Mesenchymal stem cell (in vitro differentiated cells and primary cell): ENCODE measurements around the gene ZBTB48.
A peak's percentile ranks its signal among the peaks of the same experiment; 100 is the strongest.

Experiments used
- DNase-seq: peaks from one replicate; pipeline ENCODE4 v3.0.0-alpha.2; 2013
- H2AFZ ChIP-seq: one replicate; pipeline ENCODE4 v1.6.1; 2013; ENCODE audit warnings: low read depth, mild to moderate bottlenecking, control low read depth, inconsistent platforms, low read length, moderate library complexity
- H2AK5ac ChIP-seq: 2 replicates; pipeline ENCODE4 v1.6.1; 2013; ENCODE audit warnings: low read length, moderate library complexity, mild to moderate bottlenecking, inconsistent platforms; ENCODE audit not compliant: severe bottlenecking
- H2BK120ac ChIP-seq: one replicate; pipeline ENCODE4 v1.6.1; 2013; ENCODE audit warnings: low read depth, mild to moderate bottlenecking, inconsistent platforms, low read length, moderate library complexity
- H2BK12ac ChIP-seq, 2 experiments: one replicate each; pipeline ENCODE4 v1.6.1; 2013; ENCODE audit warnings: inconsistent platforms in 2 of 2, low read length in 2 of 2, mild to moderate bottlenecking in 2 of 2, moderate library complexity in 2 of 2, control low read depth in 1 of 2
- H2BK15ac ChIP-seq: one replicate; pipeline ENCODE4 v1.6.1; 2013; ENCODE audit warnings: mild to moderate bottlenecking, low read depth, inconsistent platforms; ENCODE audit not compliant: poor library complexity, severe bottlenecking
- H2BK5ac ChIP-seq: 2 replicates; pipeline ENCODE4 v1.6.1; 2013; ENCODE audit warnings: low read depth, mild to moderate bottlenecking, low read length, control low read depth, inconsistent platforms; ENCODE audit not compliant: poor library complexity, severe bottlenecking
- H3K14ac ChIP-seq, 2 experiments: one replicate each; pipeline ENCODE4 v1.6.1; 2013; ENCODE audit warnings: inconsistent platforms in 2 of 2, low read length in 2 of 2, control low read depth in 1 of 2, mild to moderate bottlenecking in 1 of 2, moderate library complexity in 1 of 2
- H3K18ac ChIP-seq, 2 experiments: one replicate each; pipeline ENCODE4 v1.6.1; 2013; ENCODE audit warnings: inconsistent platforms in 2 of 2, low read length in 2 of 2, control low read depth in 1 of 2, low read depth in 1 of 2, mild to moderate bottlenecking in 1 of 2
- H3K23ac ChIP-seq, 2 experiments: one replicate each; pipeline ENCODE4 v1.6.1; 2013; ENCODE audit warnings: inconsistent platforms in 2 of 2, low read length in 2 of 2, mild to moderate bottlenecking in 2 of 2, moderate library complexity in 2 of 2, control low read depth in 1 of 2
- H3K27ac ChIP-seq: 2 replicates; pipeline ENCODE4 v1.5.1; 2013; ENCODE audit warnings: mild to moderate bottlenecking, moderate library complexity, low read length, control low read depth, inconsistent platforms; ENCODE audit not compliant: poor library complexity, severe bottlenecking
- H3K27me3 ChIP-seq, 2 experiments: 2 replicates each; pipeline versions ENCODE4 v1.6.1 to v1.7.0; 2013; ENCODE audit warnings: low read length in 2 of 2, mild to moderate bottlenecking in 2 of 2, moderate library complexity in 2 of 2, control low read depth in 1 of 2, inconsistent platforms in 1 of 2; ENCODE audit not compliant: control insufficient read depth in 1 of 2, insufficient read depth in 1 of 2
- H3K36me3 ChIP-seq, 2 experiments: 2 replicates each; pipeline versions ENCODE4 v1.6.1 to v1.7.0; 2013; ENCODE audit warnings: low read length in 2 of 2, control low read depth in 1 of 2, inconsistent platforms in 1 of 2, low read depth in 1 of 2, mild to moderate bottlenecking in 1 of 2; ENCODE audit not compliant: insufficient read depth in 2 of 2, control insufficient read depth in 1 of 2
- H3K4ac ChIP-seq, 2 experiments: one replicate each; pipeline ENCODE4 v1.6.1; 2013; ENCODE audit warnings: inconsistent platforms in 2 of 2, low read length in 2 of 2, mild to moderate bottlenecking in 2 of 2, moderate library complexity in 2 of 2, control low read depth in 1 of 2, low read depth in 1 of 2
- H3K4me1 ChIP-seq: 2 replicates; pipeline ENCODE4 v1.6.1; 2013; ENCODE audit warnings: low read depth, low read length, control low read depth; ENCODE audit not compliant: control insufficient read depth, insufficient read depth
- H3K4me2 ChIP-seq: 2 replicates; pipeline ENCODE4 v1.6.1; 2013; ENCODE audit warnings: low read length, mild to moderate bottlenecking, inconsistent platforms; ENCODE audit not compliant: poor library complexity, severe bottlenecking
- H3K4me3 ChIP-seq, 2 experiments: 2 replicates each; pipeline versions ENCODE4 v1.5.1 to v1.7.0; 2013; ENCODE audit warnings: low read length in 2 of 2, mild to moderate bottlenecking in 2 of 2, control low read depth in 1 of 2, low read depth in 1 of 2; ENCODE audit not compliant: insufficient read depth in 1 of 2
- H3K79me1 ChIP-seq: replicated peaks from 2 replicates; pipeline ENCODE4 v1.6.1; 2013; ENCODE audit warnings: mild to moderate bottlenecking, control low read depth, low read length, inconsistent platforms; ENCODE audit not compliant: poor library complexity, severe bottlenecking
- H3K9ac ChIP-seq: 2 replicates; pipeline ENCODE4 v1.7.0; 2013; ENCODE audit warnings: mild to moderate bottlenecking, low read length, moderate library complexity
- H3K9me3 ChIP-seq: 2 replicates; pipeline ENCODE4 v1.7.0; 2013; ENCODE audit warnings: mild to moderate bottlenecking, low read length; ENCODE audit not compliant: control insufficient read depth
- H4K8ac ChIP-seq: one replicate; pipeline ENCODE4 v1.6.1; 2013; ENCODE audit warnings: inconsistent platforms, mild to moderate bottlenecking, low read length, moderate library complexity
- H4K91ac ChIP-seq: one replicate; pipeline ENCODE4 v1.6.1; 2013; ENCODE audit warnings: mild to moderate bottlenecking, low read length, inconsistent platforms
- WGBS: methylation state at CpG from one replicate; pipeline ENCODE4 v1.1.7; 2013; ENCODE audit warnings: mixed read lengths; 5-methylcytosine and 5-hydroxymethylcytosine counted together

The ZBTB48 gene

DNA sequence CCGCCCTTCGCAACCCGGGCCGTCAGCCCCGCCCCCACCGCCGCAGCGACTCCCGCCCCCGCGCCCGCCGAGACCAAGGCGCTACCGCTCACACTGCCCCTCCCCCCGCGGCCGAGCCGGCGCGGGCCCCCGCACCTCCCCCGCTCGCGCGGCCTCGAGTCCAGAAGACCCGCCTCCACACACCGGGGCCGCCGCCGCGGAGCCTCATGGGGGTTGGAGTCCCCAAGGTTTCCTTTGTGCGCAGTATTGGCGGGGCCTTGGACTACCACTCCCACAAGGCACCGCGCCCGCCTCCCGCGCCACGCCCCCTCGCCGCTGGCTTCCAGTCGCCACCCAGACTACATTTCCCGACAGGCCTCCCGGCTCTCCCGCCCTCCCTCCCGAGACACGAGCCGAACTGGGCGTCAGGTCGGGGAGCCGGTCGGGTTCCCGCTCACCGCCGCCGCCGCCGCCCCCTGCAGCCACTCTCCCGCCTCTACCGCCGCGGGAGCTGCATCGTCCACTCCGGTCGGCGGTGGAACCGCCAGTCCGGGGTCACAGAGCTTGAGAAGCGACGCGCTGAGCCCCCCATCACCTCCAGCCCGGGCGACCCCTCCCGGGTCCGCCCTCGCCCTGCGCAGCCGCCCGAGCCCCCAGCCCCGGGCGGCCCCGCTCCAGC lies 33.7 kb downstream of the ZBTB48 start, which contains the start of gene PHF13:
Gene PHF13 (plus strand): TSS at position 371 of the 658 bp plus-strand sequence. CDS start 336 bp downstream, outside the sequence.
- H3K4ac ChIP-seq = peak within 1 kb of the TSS; percentile 35 to 98
- H2AFZ ChIP-seq = no peak within 1 kb of the TSS
- peaks cover 8% of the 10 kb centered on the region for H3K4me1 ChIP-seq
- DNase-seq = peak; percentile 99
- H2AK5ac ChIP-seq = no peak within 1 kb of the TSS
- peak within 1 kb of the TSS; percentile 90 for H2BK5ac ChIP-seq
- peaks cover 11 to 12% of the 10 kb centered on the region in 2 experiments for H3K36me3 ChIP-seq
- H3K27me3 ChIP-seq = no peaks in the 10 kb centered on the region
- peak within 1 kb of the TSS; percentile 75 for H4K8ac ChIP-seq
- peak within 1 kb of the TSS in 1 of 2 experiments; percentile 61 for H2BK12ac ChIP-seq
- H3K9ac ChIP-seq = peak within 1 kb of the TSS; percentile 96
- H3K4me3 ChIP-seq = peak within 1 kb of the TSS; percentile 97 to 100
- peak within 1 kb of the TSS; percentile 92 for H2BK120ac ChIP-seq
- H3K18ac ChIP-seq = peak within 1 kb of the TSS; percentile 96 to 98
- H3K14ac ChIP-seq = peak within 1 kb of the TSS; percentile 86 to 90
- peak within 1 kb of the TSS; percentile 75 for H3K4me2 ChIP-seq
- peak within 1 kb of the TSS; percentile 89 to 90 for H3K23ac ChIP-seq
- H3K79me1 ChIP-seq = peaks cover 8% of the 10 kb centered on the region
- no peaks in the 10 kb centered on the region for H3K9me3 ChIP-seq
- H3K27ac ChIP-seq = peak within 1 kb of the TSS; percentile 51
- WGBS = under 1% methylated on average over 48 of the region's 84 CpGs
- peak within 1 kb of the TSS; percentile 86 for H4K91ac ChIP-seq
- peak within 1 kb of the TSS; percentile 69 for H2BK15ac ChIP-seq

DNA sequence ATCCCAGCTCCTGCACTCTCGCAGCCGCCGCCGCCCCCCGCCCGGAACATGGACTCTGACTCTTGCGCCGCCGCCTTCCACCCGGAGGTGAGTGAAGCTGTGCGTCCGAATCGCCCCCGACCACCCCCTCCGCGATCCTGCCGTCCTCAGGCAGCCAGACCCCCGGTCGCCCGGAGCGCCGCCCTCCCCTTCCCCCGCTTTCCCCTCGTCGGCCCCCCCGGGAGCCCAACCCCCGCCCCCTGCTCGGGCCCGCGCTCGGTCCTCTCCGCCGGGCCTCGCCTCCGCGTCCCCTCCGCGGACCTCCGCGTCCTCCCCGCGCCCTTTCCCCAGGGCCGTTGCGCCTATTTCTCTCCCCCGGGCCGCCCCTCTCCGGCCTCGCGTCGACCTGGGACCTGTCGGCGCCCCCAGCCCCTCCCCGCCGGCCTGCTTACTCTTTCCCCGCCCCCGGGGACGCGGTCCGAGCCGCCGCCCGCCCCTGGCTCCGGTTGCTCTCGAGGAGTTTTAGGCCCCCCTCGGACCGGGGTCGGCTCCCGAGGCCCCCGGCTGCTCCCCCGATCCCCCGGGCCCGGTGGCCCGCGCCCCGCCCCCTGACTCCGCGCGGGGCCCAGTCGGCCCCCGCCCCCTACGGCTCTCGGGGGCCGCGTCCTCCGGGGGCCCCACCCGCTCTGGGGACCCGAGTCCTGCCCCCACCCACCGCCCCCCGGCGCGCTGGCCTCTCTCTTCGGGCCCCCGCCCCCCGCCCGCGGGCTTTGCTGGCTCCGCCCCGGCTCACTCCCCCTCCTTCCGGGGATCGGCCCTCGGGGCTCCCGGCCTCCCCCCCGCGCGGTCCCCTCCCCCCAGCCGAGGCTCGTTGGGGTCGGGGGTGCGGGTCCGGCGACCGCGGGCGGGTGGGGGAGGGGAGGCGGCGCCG lies 34.5 kb downstream of the ZBTB48 start:
- Histone ChIP-seq H3K4ac (peak overlapping the region; percentile 35 to 98), H2BK15ac (peak overlapping the region; percentile 69), H2AK5ac (no peak overlapping the region), H3K14ac (peak overlapping the region; percentile 86 to 90), H3K27ac (no peak overlapping the region), H4K8ac (no peak overlapping the region), H4K91ac (peak overlapping the region; percentile 86), H3K9ac (peak overlapping the region; percentile 70), H3K4me2 (peak overlapping the region; percentile 65), H2BK120ac (peak overlapping the region; percentile 92), H3K79me1 (peaks cover 10% of the 10 kb centered on the region), H3K18ac (peak overlapping the region; percentile 96 to 98), H3K23ac (peak overlapping the region in 1 of 2 experiments; percentile 90), H3K27me3 (no peaks in the 10 kb centered on the region), H3K36me3 (peaks cover 15% of the 10 kb centered on the region in 2 experiments), H3K9me3 (no peaks in the 10 kb centered on the region), H2BK12ac (peak overlapping the region in 1 of 2 experiments; percentile 61), H3K4me1 (peaks cover 8% of the 10 kb centered on the region), H3K4me3 (peak overlapping the region; percentile 79 to 97), H2AFZ (no peak overlapping the region), H2BK5ac (peak overlapping the region; percentile 44)
- WGBS = under 1% methylated on average over 55 of the region's 117 CpGs
- peak; percentile 41 for DNase-seq

DNA sequence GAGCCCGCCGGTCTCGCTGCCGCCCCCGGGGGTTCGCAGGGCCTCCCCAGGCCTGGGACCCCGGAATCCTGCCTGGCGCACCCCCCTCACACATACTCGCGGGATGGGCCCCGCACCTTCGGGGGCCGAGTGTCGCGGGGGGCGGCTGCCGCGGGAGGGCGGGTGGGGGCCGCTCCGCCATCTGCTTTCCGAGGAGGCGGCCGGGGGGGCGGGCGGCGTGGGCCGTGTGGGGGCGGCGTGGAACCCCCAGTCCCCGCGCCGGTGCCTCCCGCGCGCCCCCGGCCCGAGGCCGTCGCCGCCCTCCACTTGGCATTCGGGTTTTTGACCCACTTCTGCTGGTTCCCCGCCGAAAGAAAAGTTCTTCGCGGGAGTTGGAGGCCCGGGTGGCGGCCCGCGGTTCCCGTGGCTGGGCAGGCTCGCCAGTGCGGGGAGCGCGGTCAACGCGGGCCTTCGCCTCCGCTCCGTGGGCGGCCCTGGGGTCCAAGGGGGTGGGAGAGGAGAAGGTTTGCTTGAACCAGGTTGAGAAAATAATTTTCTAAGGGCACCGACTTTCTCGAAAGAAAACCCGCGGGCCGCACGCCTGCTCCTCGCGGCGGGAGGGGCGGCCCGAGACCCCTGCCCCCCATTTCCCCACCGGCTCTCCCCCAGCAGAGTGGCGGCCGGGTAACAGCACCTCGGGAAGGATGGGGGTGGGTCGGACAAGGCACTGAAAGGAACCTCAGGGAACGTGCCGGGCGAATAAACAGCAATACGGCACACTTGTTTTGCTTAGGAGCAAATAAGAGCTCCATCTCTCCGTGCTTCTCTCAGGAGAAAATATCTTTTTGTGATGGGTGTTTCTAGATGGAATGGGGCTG lies 35.4 kb downstream of the ZBTB48 start:
- no peak overlapping the region for H2BK15ac ChIP-seq
- H3K4ac ChIP-seq = peak overlapping the region in 1 of 2 experiments; percentile 71
- H3K18ac ChIP-seq = peak overlapping the region; percentile 62 to 64
- peak overlapping the region; percentile 10 to 36 for H3K14ac ChIP-seq
- no peaks in the 10 kb centered on the region for H3K9me3 ChIP-seq
- no peak for DNase-seq
- H3K23ac ChIP-seq = peak overlapping the region in 1 of 2 experiments; percentile 34
- no peak overlapping the region for H2AFZ ChIP-seq
- H2BK12ac ChIP-seq = no peak overlapping the region
- no peak overlapping the region for H2BK5ac ChIP-seq
- H2AK5ac ChIP-seq = no peak overlapping the region
- no peak overlapping the region for H4K8ac ChIP-seq
- H2BK120ac ChIP-seq = peak overlapping the region; percentile 85
- H3K9ac ChIP-seq = peak overlapping the region; percentile 83
- no peak overlapping the region for H4K91ac ChIP-seq
- H3K36me3 ChIP-seq = peaks cover 23% of the 10 kb centered on the region in 2 experiments
- peaks cover 8% of the 10 kb centered on the region for H3K4me1 ChIP-seq
- H3K79me1 ChIP-seq = peaks cover 16% of the 10 kb centered on the region
- no peak overlapping the region for H3K27ac ChIP-seq
- H3K4me3 ChIP-seq = peak overlapping the region; percentile 83 to 97
- H3K4me2 ChIP-seq = peak overlapping the region; percentile 81
- WGBS = 1% methylated on average over 45 of the region's 82 CpGs
- H3K27me3 ChIP-seq = no peaks in the 10 kb centered on the region
